Tibial nerve (tissue), 3 donors: ENCODE results near the gene NTNG2.

ENCODE experiments used
- POLR2A ChIP-seq, 2 donors: fragments of 450-650 bp; IDR thresholded peaks; one replicate each; pipeline ENCODE4 v1.6.1; 2017; ENCODE audit warnings: antibody characterized with exemption in 2 of 2, mild to moderate bottlenecking in 2 of 2, moderate library complexity in 2 of 2
- TF ChIP-seq, protein P1 (sequence below), 5 experiments: fragments of 200-600 bp in 3 of 5; fragments of 450-650 bp in 2 of 5; sonication (generic) in 3 of 5; IDR thresholded peaks; one replicate each; pipeline ENCODE4 v1.5.1; 2016 to 2019; ENCODE audit warnings: antibody characterized with exemption in 5 of 5, mild to moderate bottlenecking in 3 of 5, moderate library complexity in 2 of 5

DNA sequence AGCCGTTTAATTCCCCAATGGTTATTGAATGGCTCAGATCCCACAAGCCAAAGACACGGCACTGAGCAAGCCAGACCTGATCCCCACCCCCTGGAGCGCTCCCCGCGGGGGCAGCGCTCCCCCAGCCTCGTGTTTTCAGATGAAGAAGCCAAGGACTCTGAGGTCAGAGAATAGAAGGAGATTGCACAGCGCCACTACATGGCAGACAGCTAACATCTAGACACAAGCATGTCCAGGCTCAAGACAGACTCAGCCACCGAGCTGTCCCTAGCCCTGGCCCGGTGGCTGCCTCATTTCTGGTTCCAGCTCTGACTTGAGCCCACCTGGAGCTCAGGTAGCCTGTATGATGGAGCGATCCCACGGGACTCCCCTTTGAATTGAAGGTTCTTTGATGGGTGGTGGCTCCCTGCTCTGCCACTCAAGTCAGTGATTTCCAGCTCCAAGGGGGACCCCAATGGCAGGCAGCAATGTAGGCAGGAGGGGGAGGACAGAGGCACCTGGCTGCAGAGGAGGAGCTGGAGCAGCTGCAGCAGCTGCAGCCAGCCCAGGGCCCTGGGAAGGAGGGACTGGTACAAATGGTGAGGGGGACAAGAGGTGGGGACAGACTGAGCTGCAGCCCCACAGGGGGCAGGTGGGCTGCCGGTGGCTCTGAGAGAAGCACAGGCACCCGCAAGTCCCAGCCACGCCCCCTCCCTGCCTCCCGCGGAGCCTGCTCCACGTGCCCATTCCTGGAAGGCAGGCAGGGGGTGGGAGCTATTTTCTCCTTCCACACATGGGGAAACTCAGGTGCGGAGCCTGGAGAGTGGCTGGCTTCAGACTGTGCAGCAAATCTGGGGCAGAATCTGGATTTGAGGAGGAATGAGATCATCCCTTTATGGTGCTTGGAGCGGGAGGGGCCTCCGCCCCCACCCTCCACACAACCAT, 40.2 kb downstream of the NTNG2 start:
- TF ChIP-seq, protein P1, sequence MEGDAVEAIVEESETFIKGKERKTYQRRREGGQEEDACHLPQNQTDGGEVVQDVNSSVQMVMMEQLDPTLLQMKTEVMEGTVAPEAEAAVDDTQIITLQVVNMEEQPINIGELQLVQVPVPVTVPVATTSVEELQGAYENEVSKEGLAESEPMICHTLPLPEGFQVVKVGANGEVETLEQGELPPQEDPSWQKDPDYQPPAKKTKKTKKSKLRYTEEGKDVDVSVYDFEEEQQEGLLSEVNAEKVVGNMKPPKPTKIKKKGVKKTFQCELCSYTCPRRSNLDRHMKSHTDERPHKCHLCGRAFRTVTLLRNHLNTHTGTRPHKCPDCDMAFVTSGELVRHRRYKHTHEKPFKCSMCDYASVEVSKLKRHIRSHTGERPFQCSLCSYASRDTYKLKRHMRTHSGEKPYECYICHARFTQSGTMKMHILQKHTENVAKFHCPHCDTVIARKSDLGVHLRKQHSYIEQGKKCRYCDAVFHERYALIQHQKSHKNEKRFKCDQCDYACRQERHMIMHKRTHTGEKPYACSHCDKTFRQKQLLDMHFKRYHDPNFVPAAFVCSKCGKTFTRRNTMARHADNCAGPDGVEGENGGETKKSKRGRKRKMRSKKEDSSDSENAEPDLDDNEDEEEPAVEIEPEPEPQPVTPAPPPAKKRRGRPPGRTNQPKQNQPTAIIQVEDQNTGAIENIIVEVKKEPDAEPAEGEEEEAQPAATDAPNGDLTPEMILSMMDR (IDR thresholded peaks at IDR 0.05) = no peak
- no peak for TF ChIP-seq POLR2A (IDR thresholded peaks at IDR 0.05)
